ENCODE measurements around the gene PLA2G6. TPM values are rescaled to one million over a fixed set of nuclear protein-coding genes. Genes with fewer than 3 reads are reported as not detected.

Gene PLA2G6
- total RNA-seq, 1 experiment from 2014 or later, result 39.8 TPM

DNA sequence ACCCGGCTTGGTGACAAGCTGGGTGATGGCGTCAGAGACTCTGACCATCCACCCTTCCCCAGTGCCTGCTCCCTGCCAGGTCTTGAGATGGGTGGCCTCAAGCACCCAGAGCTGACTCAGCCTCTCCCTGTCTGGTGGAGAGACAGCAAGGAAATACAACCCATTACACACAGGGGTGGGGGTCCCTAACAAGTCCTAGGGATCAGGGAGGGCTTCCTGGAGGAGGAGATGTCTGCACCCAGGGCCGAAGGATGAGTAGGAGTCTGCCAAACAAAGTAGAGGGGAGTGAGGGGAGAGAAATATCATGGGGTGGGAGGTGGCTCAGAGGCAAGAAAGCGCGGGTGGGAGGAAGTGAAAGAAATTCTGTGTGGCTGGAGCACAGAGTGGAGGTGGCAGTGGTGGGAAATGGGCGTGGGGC lies 26.9 kb upstream of the PLA2G6 start:
- peaks cover 92% of the 10 kb centered on the region for H3K79me2 ChIP-seq (ENCODE audit: low read depth)
- no peak for TF ChIP-seq CTCF (conservative IDR thresholded peaks at IDR 0.05)
- TF ChIP-seq EZH2 (IDR thresholded peaks at IDR 0.05; ENCODE audit: low read depth), result no peak
- H3K4me2 ChIP-seq, result no peak overlapping the region
- no peak for DNase-seq
- POLR2A ChIA-PET (ENCODE audit: unreplicated experiment), result no interaction called here
- CTCF ChIA-PET, result no interaction called here
- no peaks in the 10 kb centered on the region for H3K27me3 ChIP-seq (ENCODE audit: insufficient read depth, low read depth)
- no peaks in the 10 kb centered on the region for H3K9me3 ChIP-seq (ENCODE audit: insufficient read depth, low read depth)
- H3K9me2 ChIP-seq (ENCODE audit: insufficient read depth), result no peaks in the 10 kb centered on the region
- no TSS peak for BruUV-seq (replicated peaks)
- 0 out of 2 replicates have a peak, but pooled peaks cover 12% of the 10 kb centered on the region for H3K36me3 ChIP-seq (ENCODE audit: low read depth)
- H2AFZ ChIP-seq, result no peak overlapping the region
- no peak overlapping the region for H3K27ac ChIP-seq
- H3K4me1 ChIP-seq (replicated peaks; ENCODE audit: insufficient read depth), result peaks cover 28% of the 10 kb centered on the region
- peaks cover 96% of the 10 kb centered on the region for H4K20me1 ChIP-seq (ENCODE audit: insufficient read depth)
- intact Hi-C loops (cut with micrococcal nuclease; ENCODE audit: unreplicated experiment), result loop anchor here (10.0 kb wide), 1 partner anchor 154 kb away; the partner anchor contains the start of gene PICK1
- peaks cover 36% of the 10 kb centered on the region for H3F3A ChIP-seq (ENCODE audit: insufficient read depth, low read depth)
- no peak overlapping the region for H3K4me3 ChIP-seq

- H3F3A ChIP-seq (ENCODE audit: insufficient read depth, low read depth), result peaks cover 30% of the 10 kb centered on the region
- intact Hi-C loops (cut with micrococcal nuclease; ENCODE audit: unreplicated experiment), result loop anchor here (10.0 kb wide), 1 partner anchor 153 kb away; the partner anchor contains the start of gene PICK1
- peaks cover 93% of the 10 kb centered on the region for H3K79me2 ChIP-seq (ENCODE audit: low read depth)
- no peak overlapping the region for H2AFZ ChIP-seq
- ChIA-PET CTCF (interaction anchor here (0.7 kb wide), 1 partner anchor 204 kb away, joined by 5 read pairs; no protein-coding TSS in a partner anchor), POLR2A (ENCODE audit: unreplicated experiment) (interaction anchor here (0.7 kb wide), 1 partner anchor 29 kb away, joined by 15 read pairs; no protein-coding TSS in a partner anchor)
- H3K27me3 ChIP-seq (ENCODE audit: insufficient read depth, low read depth), result no peaks in the 10 kb centered on the region
- H3K4me3 ChIP-seq, result no peak overlapping the region
- H3K4me2 ChIP-seq, result no peak overlapping the region
- H3K4me1 ChIP-seq (replicated peaks; ENCODE audit: insufficient read depth), result peaks cover 24% of the 10 kb centered on the region
- H4K20me1 ChIP-seq (ENCODE audit: insufficient read depth), result peaks cover 96% of the 10 kb centered on the region
- no peak for TF ChIP-seq EZH2 (IDR thresholded peaks at IDR 0.05; ENCODE audit: low read depth)
- no peak for TF ChIP-seq CTCF (conservative IDR thresholded peaks at IDR 0.05)
- H3K9me2 ChIP-seq (ENCODE audit: insufficient read depth), result no peaks in the 10 kb centered on the region
- H3K36me3 ChIP-seq (ENCODE audit: low read depth), result 0 out of 2 replicates have a peak, but pooled peaks cover 12% of the 10 kb centered on the region
- no TSS peak for BruUV-seq (replicated peaks)
- DNase-seq, result no peak
- H3K9me3 ChIP-seq (ENCODE audit: insufficient read depth, low read depth), result no peaks in the 10 kb centered on the region
- no peak overlapping the region for H3K27ac ChIP-seq
These were observed 26.3 kb upstream of the PLA2G6 start for GRCh38 chr22:38207898-38208432.

GRCh38 chr22:38205261-38206128 lies 23.9 kb upstream of the PLA2G6 start:
- Histone ChIP-seq H3F3A (ENCODE audit: insufficient read depth, low read depth) (peaks cover 22% of the 10 kb centered on the region; the same call in 1 of the 2 replicates), H2AFZ (no peak overlapping the region), H3K9me2 (ENCODE audit: insufficient read depth) (no peaks in the 10 kb centered on the region), H3K36me3 (ENCODE audit: low read depth) (0 out of 2 replicates have a peak, but pooled peaks cover 12% of the 10 kb centered on the region), H3K4me1 (replicated peaks; ENCODE audit: insufficient read depth) (peaks cover 14% of the 10 kb centered on the region), H3K79me2 (ENCODE audit: low read depth) (peaks cover 79% of the 10 kb centered on the region), H3K4me3 (no peak overlapping the region), H4K20me1 (ENCODE audit: insufficient read depth) (peaks cover 73% of the 10 kb centered on the region), H3K27me3 (ENCODE audit: insufficient read depth, low read depth) (no peaks in the 10 kb centered on the region), H3K27ac (no peak overlapping the region), H3K9me3 (ENCODE audit: insufficient read depth, low read depth) (no peaks in the 10 kb centered on the region), H3K4me2 (peak overlapping the region; percentile 89; the same call in 1 of the 2 replicates)
- ChIA-PET CTCF (no interaction called here), POLR2A (ENCODE audit: unreplicated experiment) (interaction anchor here (0.7 kb wide), 1 partner anchor 13 kb away, joined by 5 read pairs; no protein-coding TSS in a partner anchor)
- DNase-seq, result no peak
- intact Hi-C loops (cut with micrococcal nuclease; ENCODE audit: unreplicated experiment), result loop anchor here (10.0 kb wide), 1 partner anchor 151 kb away; the partner anchor contains the start of gene PICK1
- TF ChIP-seq EZH2 (IDR thresholded peaks at IDR 0.05; ENCODE audit: low read depth) (no peak), CTCF (conservative IDR thresholded peaks at IDR 0.05) (no peak)
- no TSS peak for BruUV-seq (replicated peaks)
